ENCODE data around the gene CLK3.
A peak's percentile ranks its signal among the peaks of the same experiment; 100 is the strongest.

The CLK3 gene

GRCh38 chr15:74615508-74616365 is at the start of gene CLK3:
CLK3 (plus strand) TSS chr15:74615836; CDS start chr15:74619197, 3,361 bp downstream.
- Histone ChIP-seq H3K27ac (ENCODE audit: low read depth, low read length) (peak within 1 kb of the TSS; percentile 89), H3K36me3 (ENCODE audit: insufficient read depth, low read length) (peaks cover 18% of the 10 kb centered on the region), H3K9me3 (ENCODE audit: low read length) (no peaks in the 10 kb centered on the region), H3K4me3 (ENCODE audit: low read depth in 1 of 2, low read length in 2 of 2) (peak within 1 kb of the TSS; percentile 63 to 94), H3K27me3 (ENCODE audit: control insufficient read depth in 1 of 2, insufficient read depth in 2 of 2, low read length in 2 of 2) (no peaks in the 10 kb centered on the region), H3K4me1 (ENCODE audit: insufficient read depth, low read length) (peaks cover 34% of the 10 kb centered on the region), H3K9ac (ENCODE audit: low read length) (peak within 1 kb of the TSS; percentile 95)

- H3K4me3 ChIP-seq (ENCODE audit: low read depth in 1 of 2, low read length in 2 of 2), result peak overlapping the region in 1 of 2 donors; percentile 9
- H3K27me3 ChIP-seq (ENCODE audit: control insufficient read depth in 1 of 2, insufficient read depth in 2 of 2, low read length in 2 of 2), result no peaks in the 10 kb centered on the region
- H3K9ac ChIP-seq (ENCODE audit: low read length), result no peak overlapping the region
- H3K4me1 ChIP-seq (ENCODE audit: insufficient read depth, low read length), result peaks cover 5% of the 10 kb centered on the region
- H3K9me3 ChIP-seq (ENCODE audit: low read length), result no peaks in the 10 kb centered on the region
- H3K36me3 ChIP-seq (ENCODE audit: insufficient read depth, low read length), result peaks cover 21% of the 10 kb centered on the region
- H3K27ac ChIP-seq (ENCODE audit: low read depth, low read length), result no peak overlapping the region
Observed at GRCh38 chr15:74568594-74568993, 47.0 kb upstream of the CLK3 start.

- H3K9ac ChIP-seq (ENCODE audit: low read length), result no peak overlapping the region
- peaks cover 5% of the 10 kb centered on the region for H3K4me1 ChIP-seq (ENCODE audit: insufficient read depth, low read length)
- no peak overlapping the region for H3K27ac ChIP-seq (ENCODE audit: low read depth, low read length)
Observed at GRCh38 chr15:74569731-74570070, 45.9 kb upstream of the CLK3 start.

GRCh38 chr15:74571191-74571590 is 44.4 kb upstream of the CLK3 start:
- no peak overlapping the region for H3K9ac ChIP-seq (ENCODE audit: low read length)
- H3K36me3 ChIP-seq (ENCODE audit: insufficient read depth, low read length), result peaks cover 41% of the 10 kb centered on the region
- peaks cover 5% of the 10 kb centered on the region for H3K4me1 ChIP-seq (ENCODE audit: insufficient read depth, low read length)
- no peaks in the 10 kb centered on the region for H3K9me3 ChIP-seq (ENCODE audit: low read length)
- H3K27me3 ChIP-seq (ENCODE audit: control insufficient read depth in 1 of 2, insufficient read depth in 2 of 2, low read length in 2 of 2), result no peaks in the 10 kb centered on the region
- no peak overlapping the region for H3K4me3 ChIP-seq (ENCODE audit: low read depth in 1 of 2, low read length in 2 of 2)
- H3K27ac ChIP-seq (ENCODE audit: low read depth, low read length), result no peak overlapping the region

More at GRCh38 chr15:74569731-74570070, 45.9 kb upstream of the CLK3 start:
- peaks cover 29% of the 10 kb centered on the region for H3K36me3 ChIP-seq (ENCODE audit: insufficient read depth, low read length)
- H3K9me3 ChIP-seq (ENCODE audit: low read length), result no peaks in the 10 kb centered on the region
- no peaks in the 10 kb centered on the region for H3K27me3 ChIP-seq (ENCODE audit: control insufficient read depth in 1 of 2, insufficient read depth in 2 of 2, low read length in 2 of 2)
- H3K4me3 ChIP-seq (ENCODE audit: low read depth in 1 of 2, low read length in 2 of 2), result no peak overlapping the region

- Histone ChIP-seq H3K9me3 (ENCODE audit: low read length) (no peaks in the 10 kb centered on the region), H3K4me1 (ENCODE audit: insufficient read depth, low read length) (peaks cover 5% of the 10 kb centered on the region), H3K27me3 (ENCODE audit: control insufficient read depth in 1 of 2, insufficient read depth in 2 of 2, low read length in 2 of 2) (no peaks in the 10 kb centered on the region), H3K4me3 (ENCODE audit: low read depth in 1 of 2, low read length in 2 of 2) (no peak overlapping the region), H3K9ac (ENCODE audit: low read length) (no peak overlapping the region), H3K27ac (ENCODE audit: low read depth, low read length) (no peak overlapping the region), H3K36me3 (ENCODE audit: insufficient read depth, low read length) (peaks cover 40% of the 10 kb centered on the region)
Observed at GRCh38 chr15:74573987-74574386, 41.6 kb upstream of the CLK3 start.

GRCh38 chr15:74578496-74578994 is 37.1 kb upstream of the CLK3 start:
- H3K36me3 ChIP-seq (ENCODE audit: insufficient read depth, low read length), result peaks cover 34% of the 10 kb centered on the region
- H3K9me3 ChIP-seq (ENCODE audit: low read length), result no peaks in the 10 kb centered on the region
- no peaks in the 10 kb centered on the region for H3K4me1 ChIP-seq (ENCODE audit: insufficient read depth, low read length)
- H3K9ac ChIP-seq (ENCODE audit: low read length), result no peak overlapping the region
- no peak overlapping the region for H3K4me3 ChIP-seq (ENCODE audit: low read depth in 1 of 2, low read length in 2 of 2)
- no peaks in the 10 kb centered on the region for H3K27me3 ChIP-seq (ENCODE audit: control insufficient read depth in 1 of 2, insufficient read depth in 2 of 2, low read length in 2 of 2)
- no peak overlapping the region for H3K27ac ChIP-seq (ENCODE audit: low read depth, low read length)

- Histone ChIP-seq H3K27ac (ENCODE audit: low read depth, low read length) (no peak overlapping the region), H3K9ac (ENCODE audit: low read length) (no peak overlapping the region), H3K27me3 (ENCODE audit: control insufficient read depth in 1 of 2, insufficient read depth in 2 of 2, low read length in 2 of 2) (no peaks in the 10 kb centered on the region), H3K4me1 (ENCODE audit: insufficient read depth, low read length) (no peaks in the 10 kb centered on the region), H3K4me3 (ENCODE audit: low read depth in 1 of 2, low read length in 2 of 2) (no peak overlapping the region), H3K36me3 (ENCODE audit: insufficient read depth, low read length) (peaks cover 30% of the 10 kb centered on the region), H3K9me3 (ENCODE audit: low read length) (no peaks in the 10 kb centered on the region)
Observed at GRCh38 chr15:74579001-74579400, 36.6 kb upstream of the CLK3 start.

GRCh38 chr15:74580538-74581350 is 34.9 kb upstream of the CLK3 start:
- no peak overlapping the region for H3K4me3 ChIP-seq (ENCODE audit: low read depth in 1 of 2, low read length in 2 of 2)
- no peak overlapping the region for H3K9ac ChIP-seq (ENCODE audit: low read length)
- no peaks in the 10 kb centered on the region for H3K27me3 ChIP-seq (ENCODE audit: control insufficient read depth in 1 of 2, insufficient read depth in 2 of 2, low read length in 2 of 2)
- no peaks in the 10 kb centered on the region for H3K9me3 ChIP-seq (ENCODE audit: low read length)
- no peaks in the 10 kb centered on the region for H3K4me1 ChIP-seq (ENCODE audit: insufficient read depth, low read length)
- peaks cover 18% of the 10 kb centered on the region for H3K36me3 ChIP-seq (ENCODE audit: insufficient read depth, low read length)
- no peak overlapping the region for H3K27ac ChIP-seq (ENCODE audit: low read depth, low read length)

- Histone ChIP-seq H3K27ac (ENCODE audit: low read depth, low read length) (no peak overlapping the region), H3K4me3 (ENCODE audit: low read depth in 1 of 2, low read length in 2 of 2) (no peak overlapping the region), H3K27me3 (ENCODE audit: control insufficient read depth in 1 of 2, insufficient read depth in 2 of 2, low read length in 2 of 2) (no peaks in the 10 kb centered on the region), H3K36me3 (ENCODE audit: insufficient read depth, low read length) (peaks cover 17% of the 10 kb centered on the region), H3K9me3 (ENCODE audit: low read length) (no peaks in the 10 kb centered on the region), H3K9ac (ENCODE audit: low read length) (no peak overlapping the region), H3K4me1 (ENCODE audit: insufficient read depth, low read length) (no peaks in the 10 kb centered on the region)
Observed at GRCh38 chr15:74584204-74584603, 31.4 kb upstream of the CLK3 start.

GRCh38 chr15:74584779-74585178 is 30.9 kb upstream of the CLK3 start:
- Histone ChIP-seq H3K9ac (ENCODE audit: low read length) (no peak overlapping the region), H3K4me1 (ENCODE audit: insufficient read depth, low read length) (no peaks in the 10 kb centered on the region), H3K4me3 (ENCODE audit: low read depth in 1 of 2, low read length in 2 of 2) (no peak overlapping the region), H3K27me3 (ENCODE audit: control insufficient read depth in 1 of 2, insufficient read depth in 2 of 2, low read length in 2 of 2) (no peaks in the 10 kb centered on the region), H3K27ac (ENCODE audit: low read depth, low read length) (no peak overlapping the region), H3K9me3 (ENCODE audit: low read length) (no peaks in the 10 kb centered on the region), H3K36me3 (ENCODE audit: insufficient read depth, low read length) (peaks cover 15% of the 10 kb centered on the region)

- H3K9me3 ChIP-seq (ENCODE audit: low read length), result no peaks in the 10 kb centered on the region
- peaks cover 19% of the 10 kb centered on the region for H3K36me3 ChIP-seq (ENCODE audit: insufficient read depth, low read length)
- no peak overlapping the region for H3K9ac ChIP-seq (ENCODE audit: low read length)
- no peaks in the 10 kb centered on the region for H3K27me3 ChIP-seq (ENCODE audit: control insufficient read depth in 1 of 2, insufficient read depth in 2 of 2, low read length in 2 of 2)
- H3K27ac ChIP-seq (ENCODE audit: low read depth, low read length), result no peak overlapping the region
- H3K4me3 ChIP-seq (ENCODE audit: low read depth in 1 of 2, low read length in 2 of 2), result no peak overlapping the region
- no peaks in the 10 kb centered on the region for H3K4me1 ChIP-seq (ENCODE audit: insufficient read depth, low read length)
Observed at GRCh38 chr15:74585191-74585590, 30.4 kb upstream of the CLK3 start.

All from muscle layer of colon (tissue), 2 donors.